K562 (cell line): Measurements from ENCODE around the gene SPON1. TPM values are rescaled to one million over a fixed set of nuclear protein-coding genes. Genes with fewer than 3 reads are reported as not detected.

Experiments used
- ATAC-seq: fragments of 200-7000 bp; cut with Tn5 transposase; 3 replicates; pipeline ENCODE4 v1.9.1; 2020; ENCODE audit warnings: moderate library complexity
- BruUV-seq: library from RNA; stranded (reverse); fragments of 400-500 nt; replicated peaks from 2 replicates; lab custom pipeline; 2021; lab: Mats Ljungman, UMichigan
- CTCF ChIA-PET: fragments of 300-600 bp; formaldehyde crosslinking; extraction: SDS; loops from one replicate; lab custom pipeline; 2021; ENCODE audit warnings: low intra/inter-chr PET ratio; lab: Yijun Ruan, JAX
- POLR2A ChIA-PET: fragments of 300-600, 350-650 bp; sonication (Branson Sonifier 250); formaldehyde crosslinking; extraction: SDS; loops from one replicate; lab custom pipeline; 2021; ENCODE audit warnings: antibody characterized with exemption, inconsistent platforms; lab: Yijun Ruan, JAX
- DNase-seq, 4 experiments: peaks; one replicate each; pipeline versions ENCODE4 v3.0.0 to v3.0.0-alpha.2; 2011 to 2018; ENCODE audit warnings: low spot score in 3 of 4, mixed read lengths in 3 of 4; ENCODE audit errors: extremely low read depth in 1 of 4
- FAIRE-seq: peaks from 2 replicates; lab custom pipeline; 2011; peaks lifted over from hg19 to GRCh38; lab: Jason Lieb, UNC
- H2AFZ ChIP-seq: 2 replicates; pipeline ENCODE4 v1.6.0; 2011; ENCODE audit warnings: low read depth, low read length, control low read depth, inconsistent platforms
- H3K27ac ChIP-seq: fragments of 200-600 bp; 3 replicates; pipeline ENCODE4 v1.8.0; 2011; ENCODE audit warnings: low read depth, mild to moderate bottlenecking, control low read depth, inconsistent platforms, low read length, moderate library complexity, mixed read lengths; ENCODE audit errors: extremely low read depth
- H3K27me3 ChIP-seq, 2 experiments: fragments of 300-600 bp in 1 of 2; 2 replicates in 1 of 2; 3 replicates in 1 of 2; pipeline versions ENCODE4 v1.6.0 to v1.8.0; 2011; ENCODE audit warnings: inconsistent platforms in 2 of 2, low read length in 2 of 2, mild to moderate bottlenecking in 1 of 2, mixed read lengths in 1 of 2, moderate library complexity in 1 of 2; ENCODE audit not compliant: control insufficient read depth in 2 of 2, insufficient read depth in 2 of 2
- H3K36me3 ChIP-seq: fragments of 300-600 bp; 3 replicates; pipeline ENCODE4 v1.8.0; 2011; ENCODE audit warnings: mild to moderate bottlenecking, low read length, inconsistent platforms; ENCODE audit not compliant: control insufficient read depth, insufficient read depth
- H3K4me1 ChIP-seq, 2 experiments: fragments of 200-600 bp in 1 of 2; replicated peaks in 1 of 2; 2 replicates in 1 of 2; 3 replicates in 1 of 2; pipeline versions ENCODE4 v1.5.1 to v1.8.0; 2011; ENCODE audit warnings: inconsistent platforms in 2 of 2, low read length in 2 of 2, mild to moderate bottlenecking in 1 of 2, mixed read lengths in 1 of 2, moderate library complexity in 1 of 2; ENCODE audit not compliant: control insufficient read depth in 2 of 2, insufficient read depth in 2 of 2
- H3K4me2 ChIP-seq: 2 replicates; pipeline ENCODE4 v1.6.1; 2011; ENCODE audit warnings: low read length, control low read depth, inconsistent platforms, mixed read lengths; ENCODE audit not compliant: insufficient read depth
- H3K4me3 ChIP-seq: fragments of 200-600 bp; sonication (generic), shearing (Covaris generic); 2 replicates; pipeline ENCODE4 v1.5.1; 2016; ENCODE audit warnings: control low read depth, inconsistent platforms
- H3K79me2 ChIP-seq: fragments of 200-600 bp; 3 replicates; pipeline ENCODE4 v1.8.0; 2011; ENCODE audit warnings: low read length, inconsistent platforms; ENCODE audit not compliant: control insufficient read depth, insufficient read depth
- H3K9ac ChIP-seq, 2 experiments: 2 replicates each; pipeline versions ENCODE4 v1.6.0 to v1.6.1; 2011; ENCODE audit warnings: low read depth in 2 of 2, low read length in 2 of 2, control low read depth in 1 of 2, inconsistent platforms in 1 of 2, mild to moderate bottlenecking in 1 of 2, mixed read lengths in 1 of 2; ENCODE audit not compliant: insufficient read depth in 1 of 2
- H3K9me1 ChIP-seq: one replicate; pipeline ENCODE4 v1.6.0; 2011; ENCODE audit warnings: inconsistent platforms, mild to moderate bottlenecking, low read length, moderate library complexity; ENCODE audit not compliant: control insufficient read depth, insufficient read depth
- H3K9me3 ChIP-seq: replicated peaks from 2 replicates; pipeline ENCODE4 v1.5.1; 2011; ENCODE audit warnings: low read depth, low read length, inconsistent platforms; ENCODE audit not compliant: control insufficient read depth, insufficient read depth
- H4K20me1 ChIP-seq: replicated peaks from 2 replicates; pipeline ENCODE4 v1.6.1; 2011; ENCODE audit warnings: low read length, inconsistent platforms, mixed read lengths; ENCODE audit not compliant: control insufficient read depth, insufficient read depth
- E2F6 ChIP-seq, 2 experiments: IDR thresholded peaks; 2 replicates each; pipeline ENCODE4 v1.6.1; 2011; ENCODE audit warnings: borderline replicate concordance in 1 of 2, control low read depth in 1 of 2, low read depth in 1 of 2, low read length in 1 of 2, mild to moderate bottlenecking in 1 of 2, mixed read lengths in 1 of 2, moderate library complexity in 1 of 2; ENCODE audit not compliant: insufficient read depth in 1 of 2, insufficient read length in 1 of 2, poor library complexity in 1 of 2, severe bottlenecking in 1 of 2; ENCODE audit errors: extremely low read depth in 1 of 2
- HMBOX1 ChIP-seq: sonication (generic); IDR thresholded peaks from 2 replicates; pipeline ENCODE4 v1.6.1; 2016
- POLR2G ChIP-seq: fragments of 200-400 bp; formaldehyde crosslinking; IDR thresholded peaks from 2 replicates; pipeline ENCODE4 v1.6.1; 2017; ENCODE audit warnings: low read depth, mild to moderate bottlenecking, antibody characterized with exemption, low read length, moderate library complexity
- WGBS: fragments of 100-300 bp; shearing (Covaris generic); methylation state at CpG from one replicate; pipeline ENCODE4 v1.1.6; 2016; ENCODE audit warnings: low coverage, mixed read lengths; ENCODE audit not compliant: insufficient coverage; ENCODE audit errors: missing lambda C conversion rate; 5-methylcytosine and 5-hydroxymethylcytosine counted together
- in situ Hi-C: fragments of 300-500 bp; cut with MboI; formaldehyde crosslinking; loops from 4 replicates; pipeline ENCODE4 v1.15.0; 2018; ENCODE audit warnings: inconsistent platforms, mixed read lengths
- intact Hi-C: fragments of 100-400 bp; cut with micrococcal nuclease; formaldehyde crosslinking; loops from 2 replicates; pipeline ENCODE4 v1.14.2; 2022
- polyA plus RNA-seq, 8 experiments: library from polyadenylated mRNA; depleted of rRNA in 4 of 8; stranded (reverse) in 5 of 8; unstranded in 3 of 8; fragments of >200 nt; fragmentation: Nextera tagmentation in 2 of 8; fragmentation: Illumina TruSeq in 1 of 8; extraction: Ambion mirVana in 2 of 8; extraction: Trizol in 1 of 8; gene quantifications; 2 replicates each; pipeline versions ENCODE4 v1.2.1 to v1.2.3, GENCODE V29; 2011 to 2014; ENCODE audit warnings: inconsistent platforms in 1 of 8, missing spikeins in 1 of 8
- total RNA-seq, 7 experiments: library from RNA; depleted of rRNA in 6 of 7; stranded (reverse); fragments of >200 nt in 6 of 7; fragmentation: Illumina TruSeq in 2 of 7; extraction: Trizol in 2 of 7; gene quantifications; 2 replicates each; pipeline versions ENCODE4 v1.2.1 to v1.2.3, GENCODE V29; 2011 to 2021; ENCODE audit warnings: low replicate concordance in 1 of 7

Gene SPON1
- total and polyA plus RNA-seq, 9 of the 15 experiments (the other 6 are each of a cell fraction or from before 2014, with no cell fraction given), result 0.04 to 0.06 TPM; not detected in 7

DNA sequence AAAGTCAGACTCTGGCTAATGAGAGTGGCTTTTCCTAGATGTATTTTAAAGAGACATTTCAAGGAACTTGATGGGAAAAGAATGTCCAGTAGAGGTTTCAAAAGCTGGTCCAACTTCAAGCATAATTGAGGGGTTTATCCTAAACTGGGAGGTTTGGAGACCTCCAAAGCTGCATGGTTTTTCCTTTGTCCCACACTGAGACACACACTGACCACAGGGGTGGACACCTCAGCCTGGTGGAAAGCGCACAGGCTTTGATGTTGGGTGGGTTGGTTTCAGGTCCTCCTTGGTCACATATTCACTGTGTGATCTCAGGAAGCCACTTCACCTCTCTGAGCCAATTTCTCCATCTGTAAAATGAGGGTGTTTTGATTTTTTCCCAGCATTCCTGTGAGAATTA, 4.0 kb downstream of the SPON1 start:
- Histone ChIP-seq H3K9me1 (no peaks in the 10 kb centered on the region), H3K9me3 (no peaks in the 10 kb centered on the region), H3K9ac (no peak overlapping the region), H2AFZ (no peak overlapping the region), H4K20me1 (no peaks in the 10 kb centered on the region), H3K27ac (no peak overlapping the region), H3K4me1 (peaks cover 0 to 19% of the 10 kb centered on the region in 2 experiments; a peak in 1 of 5 replicates), H3K4me3 (no peak overlapping the region), H3K27me3 (peaks cover 24 to 38% of the 10 kb centered on the region in 2 experiments), H3K79me2 (no peaks in the 10 kb centered on the region), H3K36me3 (no peaks in the 10 kb centered on the region), H3K4me2 (no peak overlapping the region)
- intact Hi-C loops (no loop called here), in situ Hi-C loops (no loop called here)
- no TSS peak for BruUV-seq
- POLR2A ChIA-PET, result no interaction called here
- TF ChIP-seq POLR2G (no peak), HMBOX1 (no peak), E2F6 (IDR thresholded peaks at IDR 0.05; ENCODE audit: borderline replicate concordance in 1 of 2, extremely low read depth in 1 of 2, insufficient read depth in 1 of 2, insufficient read length in 1 of 2, low read depth in 1 of 2, low read length in 1 of 2, poor library complexity in 1 of 2, severe bottlenecking in 1 of 2) (no peak)
- DNase-seq, result no peak
- CTCF ChIA-PET, result no interaction called here
- 0% methylated on average over 1 of the region's 1 CpG for WGBS
- FAIRE-seq, result no peak
- no peak for ATAC-seq
